B cell (primary cell): Measurements from ENCODE around the gene CEP164. TPM values are rescaled to one million over a fixed set of nuclear protein-coding genes. Genes with fewer than 3 reads are reported as not detected.

Experiments
- ATAC-seq: fragments of 200-7000 bp; cut with Tn5 transposase; one replicate; pipeline ENCODE4 v1.10.0; 2021; ENCODE audit warnings: low read depth, mild to moderate bottlenecking, moderate number of reproducible peaks, moderate library complexity
- CTCF ChIA-PET: fragments of 350-600 bp; sonication (Branson Sonifier 250); formaldehyde crosslinking; loops from one replicate; lab custom pipeline; 2021; ENCODE audit warnings: antibody characterized with exemption, inconsistent platforms; lab: Charles Lee
- POLR2A ChIA-PET: fragments of 350-600 bp; sonication (Branson Sonifier 250); formaldehyde crosslinking; loops from one replicate; lab custom pipeline; 2021; ENCODE audit warnings: antibody characterized with exemption; lab: Charles Lee
- DNase-seq: peaks from one replicate; pipeline ENCODE4 v3.0.0; 2013
- H2AFZ ChIP-seq: 2 replicates; pipeline ENCODE4 v1.6.1; 2012; ENCODE audit warnings: mild to moderate bottlenecking, low read depth, low read length; ENCODE audit not compliant: insufficient read depth, poor library complexity, severe bottlenecking
- H3K27ac ChIP-seq, 2 donors: 1 replicate in 1 of 2; 2 replicates in 1 of 2; pipeline ENCODE4 v1.5.1; 2012 to 2013; ENCODE audit warnings: low read length in 2 of 2, mild to moderate bottlenecking in 2 of 2, moderate library complexity in 1 of 2
- H3K27me3 ChIP-seq, 4 experiments: fragments of 200-600 bp in 1 of 4; sonication (generic) in 1 of 4; replicated peaks in 1 of 4; 1 replicate in 2 of 4; 2 replicates in 2 of 4; pipeline versions ENCODE4 v1.6.1 to v1.7.0; 2013 to 2016; ENCODE audit warnings: low read length in 3 of 4, mild to moderate bottlenecking in 2 of 4, mixed read lengths in 1 of 4, moderate library complexity in 1 of 4; ENCODE audit not compliant: insufficient read depth in 4 of 4, control insufficient read depth in 3 of 4; ENCODE audit errors: control extremely low read depth in 1 of 4
- H3K36me3 ChIP-seq, 2 experiments: replicated peaks in 1 of 2; 1 replicate in 1 of 2; 2 replicates in 1 of 2; pipeline versions ENCODE4 v1.6.1 to v1.7.1; 2013; ENCODE audit warnings: low read length in 1 of 2; ENCODE audit not compliant: insufficient read depth in 2 of 2, control insufficient read depth in 1 of 2; ENCODE audit errors: control extremely low read depth in 1 of 2, extremely low read depth in 1 of 2
- H3K4me1 ChIP-seq, 2 donors: fragments of 200-600 bp in 1 of 2; sonication (generic) in 1 of 2; 1 replicate in 1 of 2; 2 replicates in 1 of 2; pipeline versions ENCODE4 v1.5.1 to v1.6.1; 2013 to 2017; ENCODE audit warnings: low read length in 2 of 2; ENCODE audit not compliant: control insufficient read depth in 2 of 2, insufficient read depth in 2 of 2
- H3K4me2 ChIP-seq: replicated peaks from 2 replicates; pipeline ENCODE3; 2012; ENCODE audit warnings: mild to moderate bottlenecking, low read depth, low read length; ENCODE audit not compliant: poor library complexity, severe bottlenecking
- H3K4me3 ChIP-seq, 5 experiments: fragments of 200-600 bp in 1 of 5; sonication (generic) in 1 of 5; 1 replicate in 3 of 5; 2 replicates in 2 of 5; pipeline versions ENCODE4 v1.5.1 to v1.7.0; 2011 to 2016; ENCODE audit warnings: low read length in 4 of 5, mild to moderate bottlenecking in 4 of 5, low read depth in 2 of 5, control low read depth in 1 of 5, moderate library complexity in 1 of 5; ENCODE audit not compliant: insufficient read depth in 1 of 5; ENCODE audit errors: control extremely low read depth in 1 of 5, extremely low read depth in 1 of 5
- H3K79me2 ChIP-seq: fragments of 200-600 bp; sonication (generic); one replicate; pipeline ENCODE4 v1.6.0; 2016; ENCODE audit warnings: low read length; ENCODE audit not compliant: control insufficient read depth, insufficient read depth
- H3K9ac ChIP-seq: fragments of 200-600 bp; sonication (generic); 2 replicates; pipeline ENCODE4 v1.6.1; 2017; ENCODE audit warnings: mild to moderate bottlenecking, low read length, moderate library complexity
- H3K9me3 ChIP-seq, 3 donors: one replicate each; pipeline versions ENCODE4 v1.6.1 to v1.7.1; 2013; ENCODE audit warnings: low read length in 2 of 3; ENCODE audit not compliant: control insufficient read depth in 2 of 3, insufficient read depth in 1 of 3; ENCODE audit errors: control extremely low read depth in 1 of 3
- H4K20me1 ChIP-seq: 2 replicates; pipeline ENCODE4 v1.6.0; 2012; ENCODE audit warnings: mild to moderate bottlenecking, low read length; ENCODE audit not compliant: insufficient read depth, control insufficient read depth, poor library complexity, severe bottlenecking
- H3K27ac Mint-ChIP-seq: one replicate; pipeline ENCODE4 v1.8.0; 2021; ENCODE audit warnings: mixed read lengths
- H3K27me3 Mint-ChIP-seq: one replicate; pipeline ENCODE4 v1.8.0; 2021; ENCODE audit warnings: mixed read lengths
- H3K4me1 Mint-ChIP-seq: one replicate; pipeline ENCODE4 v1.8.0; 2021; ENCODE audit warnings: mixed read lengths
- H3K4me3 Mint-ChIP-seq: one replicate; pipeline ENCODE4 v1.8.0; 2021; ENCODE audit warnings: mixed read lengths
- H3K9me3 Mint-ChIP-seq: one replicate; pipeline ENCODE4 v1.8.0; 2022; ENCODE audit warnings: mixed read lengths; ENCODE audit not compliant: insufficient read depth
- EZH2 ChIP-seq: IDR thresholded peaks from 2 replicates; pipeline ENCODE4 v1.6.1; 2012; ENCODE audit warnings: borderline replicate concordance, low read depth, mild to moderate bottlenecking, moderate library complexity, low read length; ENCODE audit not compliant: insufficient read depth, poor library complexity, severe bottlenecking
- WGBS: methylation state at CpG from one replicate; pipeline ENCODE4 v1.1.5; 2013; ENCODE audit warnings: missing lambda C conversion rate; ENCODE audit not compliant: insufficient coverage; 5-methylcytosine and 5-hydroxymethylcytosine counted together
- intact Hi-C: fragments of 100-400 bp; cut with micrococcal nuclease; formaldehyde crosslinking; loops from one replicate; pipeline ENCODE4 v1.10.0; 2022
- polyA plus RNA-seq: library from polyadenylated mRNA; depleted of rRNA; stranded (reverse); fragments of >200 nt; gene quantifications from 2 replicates; pipeline ENCODE4 v1.2.3, GENCODE V29; 2012
- total RNA-seq, 2 donors: library from RNA; stranded (reverse); fragments of 120-200 nt in 1 of 2; gene quantifications; 1 replicate in 1 of 2; 2 replicates in 1 of 2; pipeline versions ENCODE4 v1.2.3 to v1.2.4, GENCODE V29; 2013 to 2022
- TF ChIP-seq, protein P1 (sequence below): fragments of 200-600 bp; IDR thresholded peaks from one replicate; pipeline ENCODE4 v1.8.0; 2022; ENCODE audit warnings: antibody characterized with exemption, mild to moderate bottlenecking

CEP164 gene
- total and polyA plus RNA-seq, 2 donors (not counting 1 experiment from before 2014, with no cell fraction given) = 31.5 to 54.8 TPM

- Mint-ChIP-seq H3K4me3 (no peak overlapping the region), H3K9me3 (no peaks in the 10 kb centered on the region), H3K27me3 (no peaks in the 10 kb centered on the region), H3K4me1 (peaks cover 2% of the 10 kb centered on the region), H3K27ac (no peak overlapping the region)
- ChIA-PET CTCF (interaction anchor here (0.7 kb wide), 1 partner anchor 8 kb away, joined by 4 read pairs; no protein-coding TSS in a partner anchor), POLR2A (no interaction called here)
- Histone ChIP-seq H4K20me1 (no peaks in the 10 kb centered on the region), H3K4me3 (no peak overlapping the region), H3K9me3 (no peaks in the 10 kb centered on the region), H3K4me1 (no peaks in the 10 kb centered on the region), H2AFZ (no peak overlapping the region), H3K9ac (no peak overlapping the region), H3K27me3 (no peaks in the 10 kb centered on the region), H3K79me2 (peaks cover 12% of the 10 kb centered on the region), H3K4me2 (no peak overlapping the region), H3K27ac (no peak overlapping the region), H3K36me3 (peaks cover 3 to 12% of the 10 kb centered on the region in 2 experiments)
- DNase-seq = no peak
- ATAC-seq = no peak
- intact Hi-C loops = no loop called here
- no peak for TF ChIP-seq EZH2
- TF ChIP-seq, protein P1, sequence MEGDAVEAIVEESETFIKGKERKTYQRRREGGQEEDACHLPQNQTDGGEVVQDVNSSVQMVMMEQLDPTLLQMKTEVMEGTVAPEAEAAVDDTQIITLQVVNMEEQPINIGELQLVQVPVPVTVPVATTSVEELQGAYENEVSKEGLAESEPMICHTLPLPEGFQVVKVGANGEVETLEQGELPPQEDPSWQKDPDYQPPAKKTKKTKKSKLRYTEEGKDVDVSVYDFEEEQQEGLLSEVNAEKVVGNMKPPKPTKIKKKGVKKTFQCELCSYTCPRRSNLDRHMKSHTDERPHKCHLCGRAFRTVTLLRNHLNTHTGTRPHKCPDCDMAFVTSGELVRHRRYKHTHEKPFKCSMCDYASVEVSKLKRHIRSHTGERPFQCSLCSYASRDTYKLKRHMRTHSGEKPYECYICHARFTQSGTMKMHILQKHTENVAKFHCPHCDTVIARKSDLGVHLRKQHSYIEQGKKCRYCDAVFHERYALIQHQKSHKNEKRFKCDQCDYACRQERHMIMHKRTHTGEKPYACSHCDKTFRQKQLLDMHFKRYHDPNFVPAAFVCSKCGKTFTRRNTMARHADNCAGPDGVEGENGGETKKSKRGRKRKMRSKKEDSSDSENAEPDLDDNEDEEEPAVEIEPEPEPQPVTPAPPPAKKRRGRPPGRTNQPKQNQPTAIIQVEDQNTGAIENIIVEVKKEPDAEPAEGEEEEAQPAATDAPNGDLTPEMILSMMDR = no peak
- 100% methylated on average over 1 of the region's 5 CpGs for WGBS
Observed at GRCh38 chr11:117335399-117335798, 7.7 kb downstream of the CEP164 start.

DNA sequence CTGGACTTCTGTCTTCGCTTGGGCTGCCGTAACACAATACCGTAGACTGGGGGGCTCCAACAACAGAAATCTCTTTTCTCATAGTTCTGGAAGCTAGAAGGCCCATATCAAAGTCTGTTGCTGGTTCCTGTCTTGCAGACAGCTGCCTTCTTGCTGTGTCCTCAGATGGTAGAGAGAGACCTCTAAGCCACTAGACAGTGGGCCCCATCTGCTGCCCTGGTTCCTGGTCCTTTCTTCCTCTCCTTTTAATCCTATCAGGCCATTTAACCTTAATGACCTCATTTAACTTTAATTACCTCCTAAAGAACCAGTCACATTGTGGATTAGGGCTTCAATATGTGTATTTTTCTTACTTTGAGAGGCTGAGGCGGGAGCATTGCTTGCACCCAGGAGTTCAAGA, 9.4 kb downstream of the CEP164 start:
- ChIA-PET POLR2A (no interaction called here), CTCF (no interaction called here)
- DNase-seq (no peak), ATAC-seq (no peak)
- H3K36me3 ChIP-seq = peaks cover 3 to 19% of the 10 kb centered on the region in 2 experiments
- no peak for TF ChIP-seq EZH2
- TF ChIP-seq, protein P1 = no peak
- Mint-ChIP-seq H3K9me3 (no peaks in the 10 kb centered on the region), H3K4me3 (no peak overlapping the region), H3K4me1 (no peaks in the 10 kb centered on the region), H3K27ac (no peak overlapping the region), H3K27me3 (no peaks in the 10 kb centered on the region)
- H3K4me1 ChIP-seq = no peaks in the 10 kb centered on the region
- no peak overlapping the region for H3K4me3 ChIP-seq
- no peaks in the 10 kb centered on the region for H3K9me3 ChIP-seq
- no peak overlapping the region for H2AFZ ChIP-seq
- H3K9ac ChIP-seq = no peak overlapping the region
- H3K79me2 ChIP-seq = peaks cover 10% of the 10 kb centered on the region
- intact Hi-C loops = no loop called here
- H3K27ac ChIP-seq = no peak overlapping the region
- H3K27me3 ChIP-seq = no peaks in the 10 kb centered on the region
- H4K20me1 ChIP-seq = no peaks in the 10 kb centered on the region
- no peak overlapping the region for H3K4me2 ChIP-seq
- WGBS = no CpG with 5 or more reads among the region's 4 CpGs
